Fibroblast of skin of back (primary cell): ENCODE data around the gene DSCAML1.

Source experiments
- DNase-seq: peaks from one replicate; pipeline ENCODE4 v3.0.0-alpha.2; 2013

Gene DSCAML1

DNA sequence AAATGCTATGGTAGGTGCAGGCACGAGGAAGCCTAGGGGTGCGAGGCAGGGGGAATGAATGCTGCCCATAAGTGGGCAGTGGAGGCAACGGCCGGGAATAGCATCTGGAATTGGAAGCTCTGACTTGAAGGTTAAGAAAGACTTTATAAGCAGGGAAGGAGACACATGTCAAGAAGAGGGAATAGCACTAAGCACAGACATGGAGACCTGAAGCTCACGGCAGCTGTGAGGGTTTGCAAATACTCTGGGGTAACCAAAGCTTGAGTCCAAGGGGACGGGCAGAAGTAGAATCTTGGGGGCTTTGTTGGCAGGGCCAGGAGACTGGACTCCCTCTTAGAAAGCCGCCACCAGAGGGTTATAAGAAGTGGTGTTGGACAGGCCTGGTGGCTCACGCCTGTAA, 356.8 kb downstream of the DSCAML1 start:
- DNase-seq, result no peak

DNA sequence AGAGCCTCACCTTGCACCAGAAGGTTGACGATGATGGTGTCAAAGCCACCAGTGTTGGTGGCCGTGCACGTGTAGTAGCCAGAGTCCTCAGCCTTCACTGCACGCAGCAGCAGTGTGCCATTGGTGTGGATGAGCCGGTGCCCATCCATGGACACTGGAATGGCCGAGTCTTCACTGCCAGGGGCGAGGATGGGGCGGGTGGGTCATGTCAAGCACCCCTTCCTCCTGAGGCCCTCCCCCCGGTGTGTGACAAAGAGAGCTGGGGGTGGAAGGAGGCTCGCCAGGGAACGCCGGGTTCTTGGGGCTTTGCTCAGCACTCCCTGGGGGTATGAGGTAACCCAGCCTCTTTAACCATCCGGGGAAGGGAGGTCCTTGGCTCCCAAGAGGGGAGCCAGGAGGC, 357.8 kb downstream of the DSCAML1 start:
- no peak for DNase-seq

DNA sequence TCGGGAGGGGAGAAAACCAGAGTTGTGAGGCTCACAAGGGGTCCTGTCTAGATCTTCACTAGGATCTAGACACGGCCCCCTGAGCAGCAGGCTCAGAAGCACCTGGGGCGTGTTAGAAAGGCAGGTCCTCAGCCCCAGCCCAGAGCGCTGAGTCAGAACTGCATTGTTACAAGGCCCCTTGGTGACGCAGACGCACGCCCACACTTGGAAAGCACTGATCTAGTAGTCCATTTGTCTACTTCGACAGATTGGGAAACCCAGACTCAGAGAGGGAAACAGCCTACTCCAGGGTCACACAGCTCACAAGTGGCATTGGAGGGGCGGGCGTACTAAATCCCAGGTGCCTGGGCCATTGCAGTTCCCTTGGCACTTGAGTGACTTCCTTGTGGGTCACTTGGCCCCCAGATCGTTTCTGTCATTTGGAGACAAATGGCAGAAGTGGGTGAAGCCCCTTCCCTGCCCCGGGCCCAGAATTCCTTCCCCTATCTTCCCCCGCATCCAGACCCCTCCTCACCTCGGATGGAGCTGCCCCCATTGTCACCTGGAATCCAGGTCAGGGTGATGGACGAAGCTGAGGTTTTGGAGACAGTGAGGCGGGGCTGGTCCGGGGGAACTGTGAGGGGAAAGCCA, 358.5 kb downstream of the DSCAML1 start:
- DNase-seq, result no peak

DNA sequence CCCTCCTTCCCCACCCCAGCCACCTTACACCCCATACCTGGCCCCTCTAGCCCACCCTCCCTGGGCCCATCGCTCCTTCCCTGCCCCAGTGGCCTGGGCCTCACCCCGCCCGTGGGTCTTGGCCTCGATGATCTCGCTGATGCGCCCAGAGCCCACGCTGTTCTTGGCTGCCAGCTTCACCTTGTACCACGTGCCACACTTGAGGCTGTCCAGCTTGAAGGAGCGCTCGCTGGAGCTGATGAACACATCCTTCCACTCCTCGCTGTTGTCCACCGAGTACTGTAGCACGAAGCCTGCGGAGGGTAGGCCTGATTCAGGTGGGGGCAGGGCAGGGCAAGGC, 359.3 kb downstream of the DSCAML1 start:
- no peak for DNase-seq

DNA sequence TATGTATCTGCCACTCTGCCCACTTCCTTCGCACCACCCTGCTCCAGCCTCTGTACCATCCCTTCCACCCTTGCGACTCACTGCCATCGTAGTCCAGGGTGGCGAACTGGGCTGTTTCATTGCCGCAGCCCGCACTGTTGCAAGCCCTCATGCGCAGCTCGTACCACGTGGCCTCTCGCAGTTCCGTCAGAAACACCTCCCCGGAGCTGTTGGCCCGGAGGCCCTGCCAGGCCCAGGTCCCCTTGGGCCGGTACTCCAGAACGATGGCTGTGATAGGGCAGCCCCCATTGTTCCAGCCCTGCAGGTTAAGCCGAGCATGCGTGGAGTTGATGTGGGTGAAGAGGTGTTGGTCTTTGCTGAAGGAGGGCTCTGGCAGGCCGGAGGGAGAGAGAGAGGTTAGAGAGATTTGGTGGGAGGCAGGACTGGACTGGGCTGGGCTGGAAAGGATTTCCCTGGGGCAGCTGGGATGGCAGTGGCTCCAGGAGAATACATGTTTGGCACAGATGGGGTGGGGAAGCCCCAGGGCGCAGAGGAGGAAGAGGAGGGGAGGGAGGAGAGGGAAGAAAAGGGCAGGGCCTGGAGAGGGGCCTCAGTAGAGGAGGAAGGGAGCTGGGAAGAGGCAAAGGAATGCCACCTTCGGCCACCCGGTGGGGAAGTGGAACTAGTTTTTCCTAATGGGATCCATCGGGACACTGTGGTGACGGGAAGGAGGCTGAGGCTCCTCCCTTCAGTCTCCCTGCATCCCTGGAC, 359.8 kb downstream of the DSCAML1 start:
- no peak for DNase-seq

DNA sequence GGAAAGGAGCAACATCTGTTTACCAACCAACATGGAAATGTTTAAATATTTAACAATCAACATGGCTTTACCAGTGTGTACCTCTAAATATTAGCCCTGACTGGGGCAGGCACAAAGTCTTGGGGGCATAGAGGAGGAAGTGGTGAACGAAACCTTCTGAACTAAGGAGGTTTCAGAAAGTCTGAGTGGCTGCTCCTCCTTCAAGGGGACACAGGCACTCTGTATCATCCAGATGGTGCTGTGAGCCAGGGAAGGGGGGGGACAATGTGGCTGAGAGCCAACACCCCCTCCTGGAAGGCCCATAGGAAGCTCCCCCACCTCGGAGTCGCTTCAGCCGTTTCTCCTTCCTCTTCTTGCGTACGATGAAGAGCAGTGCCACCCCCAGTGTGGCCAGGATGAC, 361.7 kb downstream of the DSCAML1 start:
- DNase-seq, result no peak

DNA sequence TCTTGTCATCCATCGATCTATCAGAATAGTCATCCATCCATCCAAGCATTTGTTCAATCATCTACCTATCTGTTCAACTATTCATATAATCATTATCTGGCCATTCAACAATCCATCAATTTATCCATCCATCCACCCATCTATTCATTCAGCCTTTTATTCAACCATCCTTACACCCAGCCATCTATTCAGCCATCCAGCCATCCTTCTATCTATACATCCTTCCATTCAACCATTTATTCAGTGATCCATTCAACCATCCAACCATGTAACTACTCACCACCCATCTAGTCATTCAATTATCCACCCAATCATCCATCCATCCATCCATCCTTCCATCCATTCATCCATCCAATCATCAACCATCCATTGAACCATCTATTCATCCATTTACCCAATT, 362.5 kb downstream of the DSCAML1 start:
- DNase-seq, result no peak

DNA sequence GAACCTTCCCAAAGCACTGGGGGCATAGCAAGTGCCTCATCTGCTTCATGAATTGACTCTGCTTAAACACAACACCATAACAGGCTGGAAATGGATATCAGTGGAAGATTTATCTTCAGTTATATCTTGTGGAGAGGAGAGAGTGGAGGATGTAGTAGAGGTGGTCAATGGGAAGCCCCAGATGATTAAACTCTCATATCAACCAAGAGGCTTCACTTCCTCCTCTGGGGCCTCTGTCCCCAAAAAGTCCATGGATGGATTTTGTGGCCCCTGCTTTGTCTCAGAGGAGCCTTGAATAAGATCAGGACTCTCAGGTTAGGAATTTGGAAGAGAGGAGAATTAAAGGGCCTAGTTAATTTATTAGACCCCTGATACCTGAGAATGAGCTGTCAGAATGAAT, 363.3 kb downstream of the DSCAML1 start:
- DNase-seq, result no peak

DNA sequence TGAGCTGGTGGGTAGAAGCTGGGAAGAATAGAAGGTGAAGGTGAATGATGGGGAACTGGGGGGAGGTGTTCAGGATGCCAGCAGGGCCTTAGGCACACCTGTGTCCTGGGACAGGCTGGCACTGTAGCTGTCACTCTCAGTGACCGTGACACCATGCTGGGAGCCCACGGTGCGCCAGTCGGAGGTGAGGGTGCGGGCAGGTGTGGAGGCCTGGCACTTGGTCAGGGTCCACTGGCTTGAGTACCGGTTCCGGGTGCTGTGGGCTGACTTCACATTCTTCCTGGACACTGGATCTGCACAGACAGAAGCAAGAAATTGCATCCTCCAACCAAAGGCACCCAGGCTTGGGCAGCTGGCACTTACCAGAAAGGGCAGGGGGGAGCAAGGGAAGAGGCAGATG, 365.6 kb downstream of the DSCAML1 start:
- no peak for DNase-seq

DNA sequence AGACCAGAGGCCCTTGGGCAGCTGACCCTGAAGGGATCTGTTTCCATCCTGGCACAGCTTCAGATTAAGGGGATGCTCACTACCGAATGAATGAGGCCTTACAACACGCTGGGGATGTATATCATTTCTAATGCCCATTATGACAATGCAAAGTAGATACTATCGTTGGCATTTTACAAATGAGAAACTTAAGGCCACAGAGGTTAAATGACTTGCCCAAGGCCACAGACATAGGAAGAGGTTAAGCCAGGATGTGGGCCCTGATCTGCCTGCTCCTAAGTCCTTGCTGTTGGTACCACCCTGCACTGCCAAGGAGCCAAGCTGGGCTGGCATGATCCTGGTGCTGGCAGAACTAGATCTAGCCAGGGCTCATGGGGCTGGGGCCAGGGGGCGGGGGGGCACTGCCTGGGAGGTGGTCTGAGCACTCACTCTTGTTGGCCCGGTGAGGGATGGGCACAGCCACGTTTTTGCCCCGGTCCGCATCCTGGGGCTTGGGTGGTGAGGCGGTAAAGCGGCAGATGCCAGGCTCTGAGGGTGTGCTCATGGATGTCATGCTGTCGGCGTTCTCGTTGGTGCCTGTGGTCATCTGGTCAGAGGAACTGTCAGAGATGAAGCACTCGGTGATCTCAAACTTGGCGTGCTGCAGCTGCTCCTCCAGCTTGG, 366.6 kb downstream of the DSCAML1 start:
- DNase-seq, result no peak

DNA sequence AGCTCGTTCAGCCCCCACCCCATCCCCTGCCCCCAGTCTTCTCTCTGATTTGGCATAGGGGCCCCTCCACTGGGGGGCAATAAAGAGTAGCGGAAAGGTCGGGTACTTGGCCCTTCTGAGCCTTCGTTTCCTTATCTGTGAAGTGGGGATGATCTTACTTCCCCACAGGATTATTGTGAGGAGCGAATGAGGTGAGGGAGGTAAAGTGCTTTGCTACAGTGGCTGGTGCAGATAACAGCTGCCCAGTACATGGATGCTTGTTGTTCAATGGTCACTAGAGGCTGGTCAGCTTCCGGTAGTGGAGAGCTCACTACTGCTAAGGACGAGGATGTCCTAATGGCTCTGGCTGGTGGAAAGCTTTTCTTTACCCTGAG, 368.2 kb downstream of the DSCAML1 start:
- no peak for DNase-seq

DNA sequence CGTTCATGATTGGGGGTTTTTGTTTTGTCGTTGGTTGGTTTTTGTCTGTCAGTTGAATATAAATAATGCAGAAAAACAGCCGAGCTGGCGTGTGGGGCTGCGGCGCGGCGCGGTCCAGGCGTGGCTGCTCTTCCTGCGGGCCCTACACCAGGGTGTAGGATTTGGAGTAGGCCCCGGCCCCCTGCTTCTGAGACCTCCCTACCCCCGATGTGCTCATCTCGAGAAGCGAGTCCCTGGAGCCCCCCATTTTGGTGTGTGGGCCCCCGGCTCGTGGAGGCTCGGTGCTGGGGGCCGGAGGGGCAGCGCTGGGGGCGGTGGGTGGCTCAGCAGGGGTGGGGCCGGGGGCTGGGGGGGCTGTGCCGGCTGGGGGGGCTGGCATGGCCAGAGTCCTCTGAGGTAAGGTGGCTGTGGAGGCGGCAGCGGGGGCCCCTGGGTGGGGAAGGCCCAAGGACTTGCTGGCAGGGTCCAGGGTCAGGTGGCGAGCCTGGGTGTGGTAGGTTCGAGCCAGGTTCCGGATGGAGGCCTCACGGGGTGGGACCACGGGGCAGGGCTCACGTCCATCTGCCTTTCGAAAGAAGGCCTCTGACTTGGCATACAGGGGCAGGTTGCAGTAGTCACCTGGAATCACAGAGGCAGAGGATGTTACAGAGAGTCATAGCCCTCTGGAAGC, 368.7 kb downstream of the DSCAML1 start:
- DNase-seq, result no peak

DNA sequence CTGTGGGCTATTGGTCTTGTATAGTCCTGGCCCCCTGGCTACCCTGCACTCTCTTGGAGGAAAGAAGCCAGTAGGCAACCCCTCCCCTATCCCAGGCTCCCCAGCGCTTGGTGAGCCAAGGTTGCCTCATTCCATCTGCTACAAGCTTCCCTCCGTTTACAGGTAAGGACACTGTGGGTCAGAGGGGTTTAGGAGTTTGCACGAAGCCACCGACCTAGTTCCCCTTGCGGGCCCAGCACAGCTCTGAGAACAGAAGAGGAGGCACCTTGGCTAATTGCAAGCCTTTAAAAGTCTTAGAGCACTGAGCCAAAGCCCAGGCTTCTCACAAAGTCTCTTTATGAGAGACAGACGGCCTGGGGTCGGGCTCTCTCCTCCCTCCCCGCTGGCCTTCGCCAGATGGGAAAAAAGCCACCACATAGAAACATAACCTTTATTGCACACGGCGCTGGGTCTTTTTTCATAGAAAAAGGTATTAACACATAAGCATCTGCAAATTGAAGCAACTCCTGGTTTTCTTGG, 369.6 kb downstream of the DSCAML1 start:
- DNase-seq, result no peak

DNA sequence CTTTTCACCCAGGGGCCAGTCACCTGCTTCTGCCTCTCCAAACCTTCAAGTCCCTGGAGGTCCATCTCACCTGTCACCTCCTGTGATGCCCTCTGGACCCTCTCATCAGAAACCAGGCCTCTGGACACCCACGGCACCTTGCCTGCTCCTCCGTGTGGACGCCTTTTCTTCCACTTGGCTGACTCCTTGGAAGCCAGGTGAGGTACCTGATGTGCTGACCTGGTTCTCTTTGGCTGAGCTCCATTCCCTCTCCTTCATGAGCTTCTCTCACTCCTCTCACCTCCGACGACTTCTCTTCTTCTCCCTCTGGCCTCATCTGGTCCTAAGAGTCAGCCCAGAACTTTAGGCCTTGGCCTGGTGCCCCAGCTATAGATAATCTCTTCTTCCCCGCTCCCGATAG, 370.1 kb downstream of the DSCAML1 start:
- no peak for DNase-seq

DNA sequence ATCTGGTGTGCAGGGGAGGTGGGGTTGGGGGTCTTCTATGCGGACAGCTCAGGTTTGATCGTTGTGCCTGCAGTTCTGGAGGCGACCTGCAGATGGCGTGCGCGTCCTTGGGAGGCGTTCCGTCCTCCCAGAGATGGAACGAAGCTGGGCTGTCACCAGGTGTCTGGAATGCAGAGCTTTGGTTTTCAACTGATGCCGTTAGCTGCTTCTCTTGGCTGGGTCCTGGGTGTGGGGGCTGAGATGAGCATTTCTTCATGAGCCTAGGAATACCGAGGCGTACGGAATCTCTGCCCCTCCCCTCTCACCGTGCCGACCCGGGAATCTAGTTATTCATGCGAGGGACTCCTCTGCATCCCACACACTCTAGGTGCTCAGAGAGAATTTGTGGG, 370.7 kb downstream of the DSCAML1 start:
- DNase-seq, result peak; percentile 39

DNA sequence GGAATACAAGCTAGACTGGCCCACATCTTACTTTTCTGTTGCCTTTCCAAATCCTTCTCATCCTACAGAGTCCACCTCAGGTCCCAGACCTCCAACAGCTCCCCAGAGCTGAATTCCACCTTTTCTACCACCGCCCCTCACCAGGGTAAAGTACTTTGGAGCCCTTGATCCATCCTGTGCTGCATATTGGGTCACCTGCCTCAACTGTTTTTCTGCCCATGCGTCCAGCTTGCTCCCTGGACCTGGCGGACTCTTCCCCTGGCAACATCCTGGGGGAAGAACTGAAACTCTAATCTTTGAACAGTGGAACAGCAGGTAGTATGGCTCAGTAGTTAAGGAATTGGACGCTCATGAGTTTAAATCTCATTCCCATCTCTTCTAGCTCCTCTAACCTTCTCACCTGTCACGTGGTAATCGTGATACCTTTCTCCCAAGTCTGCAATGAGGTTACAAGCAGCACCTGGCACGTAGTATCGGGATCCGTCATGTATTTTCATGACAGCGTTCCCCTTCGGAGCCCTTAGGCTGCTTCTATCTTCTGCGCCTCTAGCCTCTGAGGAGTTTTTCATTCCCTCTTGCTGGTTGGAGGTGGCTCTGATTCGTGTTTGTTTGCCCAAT, 371.2 kb downstream of the DSCAML1 start:
- no peak for DNase-seq

DNA sequence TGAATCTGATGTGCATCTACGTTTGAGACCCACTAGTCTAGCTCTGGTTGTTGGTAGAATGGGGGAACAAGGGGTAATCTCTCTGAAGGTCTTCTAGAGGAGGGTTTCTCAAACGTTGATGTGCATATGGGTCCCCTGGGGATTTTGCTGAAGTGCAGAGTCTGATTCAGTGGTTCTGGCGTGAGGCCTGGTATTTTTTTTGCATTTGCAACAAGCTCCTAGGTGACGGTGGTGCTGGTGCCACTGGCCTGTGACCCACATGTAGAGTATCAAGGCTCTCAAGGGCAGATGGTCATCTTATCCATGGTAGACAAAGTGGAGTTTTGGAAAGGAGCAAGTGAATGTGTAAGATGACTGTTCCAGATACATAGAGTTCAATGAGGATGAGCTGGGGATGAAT, 372.2 kb downstream of the DSCAML1 start:
- peak; percentile 37 for DNase-seq

DNA sequence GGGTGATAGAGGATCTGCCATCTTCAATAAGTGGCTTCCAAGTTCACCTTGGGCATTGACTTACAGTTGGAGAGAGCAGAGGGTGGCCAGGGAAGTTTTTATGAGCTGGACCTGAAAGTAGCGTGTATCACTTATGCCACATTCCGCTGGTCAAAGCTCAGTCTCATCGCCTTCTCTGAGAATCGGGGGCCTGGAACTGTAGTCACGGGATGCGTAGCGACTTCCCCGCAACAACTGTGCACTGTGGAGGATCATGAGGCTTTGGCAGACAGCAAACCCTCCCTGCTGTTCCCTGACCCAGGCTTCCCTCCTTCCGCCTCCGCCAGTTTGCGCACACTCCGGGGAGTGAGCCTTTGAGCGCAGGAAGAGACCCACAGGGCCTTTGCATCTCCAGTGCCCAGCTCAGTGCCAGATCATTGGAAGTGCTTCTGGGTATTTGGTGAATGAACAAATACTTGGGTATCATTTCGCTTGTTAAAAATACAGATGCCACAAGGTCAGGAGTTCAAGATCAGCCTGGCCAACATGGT, 373.9 kb downstream of the DSCAML1 start:
- DNase-seq, result no peak

DNA sequence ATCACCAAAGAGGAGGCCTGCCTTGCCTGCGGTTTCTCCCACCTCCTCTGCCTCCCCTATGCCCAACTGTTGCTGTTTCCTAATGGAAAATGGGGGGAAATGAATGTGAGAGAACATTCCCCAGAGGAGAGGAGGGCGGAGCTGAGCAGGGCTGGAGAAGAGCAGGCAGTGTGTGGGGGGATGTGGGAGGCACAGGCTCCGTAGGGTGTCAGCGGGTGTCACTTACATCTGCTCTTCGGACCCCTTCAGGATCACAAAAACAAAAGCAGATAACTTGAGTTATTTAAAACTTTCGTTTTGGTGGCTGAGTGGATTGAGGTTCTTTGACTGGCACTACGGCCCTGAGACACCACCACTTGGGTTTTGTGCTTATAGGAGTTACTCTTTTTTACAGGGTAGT, 375.5 kb downstream of the DSCAML1 start:
- no peak for DNase-seq

DNA sequence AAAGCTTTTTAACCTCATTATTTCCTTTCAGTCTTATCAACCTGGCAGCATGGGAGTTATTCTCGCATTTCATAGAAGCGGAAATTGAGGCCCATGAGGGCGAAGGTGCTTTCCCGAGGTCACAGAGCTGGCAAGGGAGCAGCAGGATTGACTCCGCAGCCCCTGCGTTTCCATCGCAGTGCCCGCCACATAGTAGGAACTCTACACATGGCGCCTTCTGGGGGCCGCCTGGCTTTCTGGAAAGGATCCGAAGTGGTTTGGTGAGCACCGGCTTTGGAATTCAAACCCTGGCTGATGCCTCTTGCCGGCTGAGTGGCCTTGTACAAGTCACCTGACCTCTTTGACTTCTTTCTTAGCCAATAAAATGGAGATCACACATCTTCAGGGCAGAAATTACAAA, 376.0 kb downstream of the DSCAML1 start:
- DNase-seq, result no peak

DNA sequence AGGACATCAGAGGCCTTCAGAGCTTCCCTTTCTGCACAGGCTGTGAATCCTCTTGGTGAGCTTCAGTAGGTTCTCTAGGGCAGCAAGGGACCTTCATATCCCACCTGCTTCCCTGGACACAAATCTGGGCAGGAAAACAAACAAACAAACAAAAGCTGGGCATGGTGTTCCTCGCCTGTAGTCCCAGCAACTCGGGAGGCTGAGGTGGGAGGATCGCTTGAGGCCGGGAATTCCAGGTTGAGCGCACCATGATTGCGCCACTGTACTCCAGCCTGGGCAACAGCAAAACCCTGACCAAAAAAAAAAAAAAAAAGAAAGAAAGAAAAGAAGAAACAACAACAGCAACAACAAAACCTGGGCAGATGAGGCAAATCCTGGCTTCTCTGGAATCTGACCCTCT, 376.4 kb downstream of the DSCAML1 start:
- no peak for DNase-seq

DNA sequence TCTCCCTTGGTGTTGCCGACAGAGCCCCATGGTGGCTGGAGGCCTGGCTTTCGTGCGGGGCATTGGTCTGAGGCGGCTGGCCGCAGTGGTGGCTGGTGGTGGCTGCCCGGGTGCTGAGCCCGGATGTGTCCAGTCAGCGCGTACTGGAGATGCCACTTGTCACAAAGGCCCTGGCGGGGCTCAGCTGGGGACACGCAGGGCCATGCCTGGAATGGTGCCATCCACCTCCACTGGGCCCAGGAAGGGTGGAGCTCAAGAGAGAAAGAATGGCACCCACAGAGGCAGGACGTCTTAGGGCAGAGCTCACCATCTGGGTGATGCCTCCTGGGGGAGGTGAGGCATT, 376.9 kb downstream of the DSCAML1 start:
- no peak for DNase-seq
